SK-N-MC (cell line): ENCODE results near the gene CASP5.

Source experiments
- EZH2 ChIP-seq: fragments of 200-600 bp; sonication (generic); IDR thresholded peaks from one replicate; pipeline ENCODE4 v1.6.1; 2017; ENCODE audit warnings: antibody characterized with exemption
- POLR2AphosphoS5 ChIP-seq: IDR thresholded peaks from 2 replicates; pipeline ENCODE4 v1.6.1; 2012; ENCODE audit warnings: mild to moderate bottlenecking, low read depth, low read length, borderline replicate concordance

GRCh38 chr11:105071089-105071732, 48.2 kb upstream of the CASP5 start:
- no peak for TF ChIP-seq POLR2AphosphoS5
- TF ChIP-seq EZH2 = no peak
